ENCODE measurements around the gene UQCRQ.

The UQCRQ gene

DNA sequence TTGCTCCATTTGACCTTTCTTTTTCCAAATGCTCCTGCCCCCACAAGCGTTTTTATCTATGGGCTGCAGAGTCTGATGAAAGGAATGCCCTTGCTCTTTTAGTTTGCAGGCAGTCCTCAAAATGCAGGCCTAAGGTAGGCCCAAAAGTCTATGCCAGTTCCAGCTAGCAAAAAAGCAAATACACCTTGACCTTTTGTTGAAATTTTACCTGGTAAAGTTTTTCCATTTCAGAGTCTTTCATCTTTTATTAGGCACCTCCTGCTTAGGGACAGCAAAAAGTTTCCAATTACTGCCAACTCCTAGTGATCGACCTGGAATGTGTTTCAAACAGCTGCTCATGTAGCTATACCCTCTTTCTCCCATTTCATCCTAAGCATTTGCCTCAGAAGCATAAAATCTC, 4.4 kb downstream of the UQCRQ start:
- DNase-seq (ENCODE audit: low read depth in 2 of 2) = no peak

DNA sequence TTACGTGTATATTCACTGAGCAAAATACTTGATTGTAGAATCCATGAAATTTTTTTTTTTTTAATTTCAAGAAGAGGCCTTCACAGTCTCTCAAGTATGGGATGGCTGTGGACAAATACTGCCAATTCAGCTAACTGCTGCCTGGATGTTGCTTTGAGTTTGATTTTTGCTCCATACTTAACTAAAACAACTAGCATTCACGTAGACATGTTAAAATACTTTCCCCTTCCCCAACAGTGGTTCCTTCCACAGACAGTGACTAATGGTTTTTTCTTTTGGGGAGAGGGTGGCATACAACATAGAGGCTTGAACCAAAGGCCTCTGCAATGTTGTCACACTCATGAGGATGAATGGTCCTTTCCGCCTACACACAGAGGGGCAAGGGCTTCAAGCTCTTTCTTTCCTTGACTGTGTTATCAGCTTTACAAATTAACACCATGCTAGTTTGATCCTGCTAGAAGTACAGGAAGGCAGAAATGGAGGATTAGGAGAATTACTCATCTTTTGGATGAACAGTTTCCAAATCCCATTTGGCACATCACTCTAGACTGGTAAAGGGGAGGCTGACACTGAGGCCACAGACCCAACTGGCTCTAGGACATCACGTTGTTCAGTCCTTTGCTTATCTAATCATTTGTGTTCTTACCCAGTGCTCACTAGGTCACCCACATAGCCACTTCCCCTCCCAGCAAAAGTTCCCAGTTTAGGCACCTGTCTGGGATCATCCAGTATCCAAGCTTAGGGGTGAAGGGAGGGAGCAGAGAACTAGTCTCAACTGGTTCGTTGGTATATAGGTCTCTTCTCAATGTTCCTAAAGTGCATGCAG, 5.2 kb downstream of the UQCRQ start:
- no peak for DNase-seq (ENCODE audit: low read depth in 2 of 2)

DNA sequence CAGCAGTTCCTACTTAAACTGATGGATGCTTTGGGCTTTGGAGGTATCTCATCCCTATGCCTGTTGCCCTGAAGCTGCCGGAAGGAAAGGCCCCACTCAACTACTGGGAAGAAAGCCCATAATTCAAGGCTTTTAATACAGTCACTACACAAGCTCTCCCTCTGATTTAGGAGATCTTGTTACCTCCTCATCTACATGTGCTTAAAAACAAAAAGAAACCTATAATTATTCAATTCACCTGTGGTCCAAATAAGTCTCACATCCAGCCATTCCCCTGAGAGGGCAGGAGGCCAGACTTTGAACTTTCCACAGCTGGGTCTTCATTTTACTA, 6.3 kb downstream of the UQCRQ start:
- no peak for DNase-seq (ENCODE audit: low read depth in 2 of 2)

DNA sequence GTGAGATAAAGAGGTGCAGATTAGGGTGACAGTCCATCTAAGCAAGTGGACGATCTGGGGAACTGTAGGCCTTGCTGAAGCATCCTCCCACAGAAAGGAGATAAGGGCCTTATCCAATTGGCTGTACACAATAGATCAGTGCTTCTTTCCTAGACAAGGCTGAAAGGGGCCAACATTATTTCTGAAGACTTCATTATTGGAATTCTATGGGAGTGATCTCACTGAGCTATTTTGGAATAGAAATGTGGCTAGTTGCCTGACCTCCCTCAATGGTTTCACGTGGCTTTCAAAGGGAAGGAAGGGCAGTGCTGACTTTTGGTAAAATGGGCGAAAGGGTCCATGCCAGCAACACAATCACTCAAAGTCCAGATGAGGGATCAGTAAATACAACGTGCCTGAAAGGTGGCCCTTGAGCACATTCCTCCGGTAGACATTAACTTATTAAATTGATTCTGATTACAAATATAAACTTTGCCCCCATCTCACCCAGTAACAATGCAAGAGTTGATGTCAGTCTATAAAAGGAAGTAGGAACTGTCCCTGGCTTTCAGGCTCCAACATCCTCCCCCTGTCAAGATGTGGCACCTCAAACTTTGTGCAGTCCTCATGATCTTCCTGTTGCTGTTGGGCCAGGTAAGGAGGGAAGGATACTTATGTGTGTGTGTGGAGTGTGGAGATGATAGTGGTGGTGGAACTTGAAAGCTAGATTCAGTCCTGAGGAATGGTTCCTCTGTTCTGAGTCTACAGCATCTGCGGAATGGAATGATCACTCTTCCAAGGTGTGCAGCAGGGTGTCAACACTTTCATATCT, 6.9 kb downstream of the UQCRQ start, which contains the start of gene LEAP2:
Gene LEAP2, plus strand, starts transcription at position 550 of the 811 bp plus-strand sequence. Its CDS starts 27 bp downstream, at position 577.
- no peak for DNase-seq (ENCODE audit: low read depth in 2 of 2)

DNA sequence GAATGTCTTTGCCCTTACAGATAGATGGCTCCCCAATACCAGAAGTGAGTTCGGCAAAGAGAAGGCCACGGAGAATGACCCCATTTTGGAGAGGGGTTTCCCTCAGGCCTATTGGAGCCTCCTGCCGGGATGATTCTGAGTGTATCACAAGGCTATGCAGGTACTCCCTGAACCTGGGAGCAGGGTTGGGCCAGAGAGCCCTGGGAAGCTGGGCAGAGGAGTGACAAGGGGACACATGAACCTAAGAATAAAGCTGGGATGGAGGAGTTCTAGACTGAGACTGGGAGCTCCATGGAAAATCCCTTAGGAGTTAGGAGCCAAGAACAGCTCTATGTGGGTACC, 7.5 kb downstream of the UQCRQ start:
- DNase-seq (ENCODE audit: low read depth in 2 of 2) = no peak

DNA sequence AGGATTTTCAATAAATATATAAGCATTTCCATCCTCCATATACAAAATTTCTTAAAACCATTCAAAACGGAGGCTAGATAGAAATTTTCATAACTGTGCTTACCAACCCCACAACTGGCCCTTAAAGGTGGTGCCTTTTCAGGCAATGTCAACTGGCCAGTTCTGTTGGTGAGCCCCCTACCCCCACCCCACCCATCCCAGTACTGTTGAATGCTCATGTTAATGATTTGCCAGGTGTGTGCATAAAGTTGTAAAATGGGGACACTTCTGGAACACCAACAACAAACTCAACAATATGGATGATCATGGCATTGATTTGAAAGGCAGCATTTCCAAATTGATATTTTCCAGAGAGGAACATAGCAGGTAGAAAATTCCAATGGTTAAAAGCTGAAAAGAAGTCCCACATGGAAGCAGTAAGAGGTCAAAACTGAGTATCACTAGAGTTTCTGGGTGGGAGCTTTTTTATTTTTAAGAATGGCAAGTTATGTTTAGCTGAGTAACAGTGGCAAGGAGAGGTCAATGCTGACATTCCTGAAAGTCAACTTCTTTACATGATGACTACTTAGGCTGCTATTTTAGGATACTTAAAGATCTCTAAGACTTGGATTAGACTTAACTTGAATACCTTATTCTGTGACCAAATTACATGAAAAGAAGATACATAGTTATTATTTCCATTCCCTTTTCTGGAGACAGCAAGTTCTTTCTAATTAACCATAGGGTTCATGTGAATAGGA, 9.7 kb downstream of the UQCRQ start:
- DNase-seq (ENCODE audit: low read depth in 2 of 2) = no peak

DNA sequence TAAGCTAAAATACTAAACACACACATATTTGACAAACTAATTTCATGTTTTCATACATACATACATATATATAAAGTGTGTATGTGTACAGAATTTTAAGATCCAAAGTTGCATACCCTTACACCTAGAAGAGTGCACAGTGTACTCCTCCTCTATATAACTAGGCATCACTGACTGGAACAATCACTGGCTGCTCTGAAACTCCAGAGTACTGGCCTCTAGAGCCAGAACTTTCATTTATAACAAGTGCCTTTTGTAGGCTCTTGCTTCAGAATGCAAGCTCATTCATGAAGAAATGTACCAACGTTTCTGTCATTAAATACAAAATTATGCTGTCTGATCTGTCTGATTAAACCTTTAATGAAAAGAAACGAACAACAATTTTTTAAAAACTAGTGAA, 11.0 kb downstream of the UQCRQ start:
- DNase-seq (ENCODE audit: low read depth in 2 of 2) = no peak

DNA sequence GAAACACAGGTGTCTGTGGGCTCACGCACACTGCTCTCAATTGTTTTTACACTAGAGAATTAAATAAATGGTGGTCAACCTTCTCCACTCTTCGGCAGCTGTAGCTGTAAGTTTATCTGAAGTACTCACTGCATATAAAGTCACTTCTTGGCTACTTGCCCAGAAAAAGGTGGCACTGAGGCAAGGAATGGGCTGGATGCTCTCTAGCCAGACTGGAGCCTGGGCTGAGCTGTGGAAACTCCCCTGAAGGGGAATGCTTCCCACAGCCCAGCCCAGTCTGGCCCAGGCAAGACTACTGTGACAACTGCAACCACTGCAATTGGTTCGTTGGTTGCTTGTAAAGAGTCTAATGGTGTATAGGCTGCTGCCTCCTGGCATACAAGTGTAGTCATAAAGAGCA, 11.5 kb downstream of the UQCRQ start:
- no peak for DNase-seq (ENCODE audit: low read depth in 2 of 2)

DNA sequence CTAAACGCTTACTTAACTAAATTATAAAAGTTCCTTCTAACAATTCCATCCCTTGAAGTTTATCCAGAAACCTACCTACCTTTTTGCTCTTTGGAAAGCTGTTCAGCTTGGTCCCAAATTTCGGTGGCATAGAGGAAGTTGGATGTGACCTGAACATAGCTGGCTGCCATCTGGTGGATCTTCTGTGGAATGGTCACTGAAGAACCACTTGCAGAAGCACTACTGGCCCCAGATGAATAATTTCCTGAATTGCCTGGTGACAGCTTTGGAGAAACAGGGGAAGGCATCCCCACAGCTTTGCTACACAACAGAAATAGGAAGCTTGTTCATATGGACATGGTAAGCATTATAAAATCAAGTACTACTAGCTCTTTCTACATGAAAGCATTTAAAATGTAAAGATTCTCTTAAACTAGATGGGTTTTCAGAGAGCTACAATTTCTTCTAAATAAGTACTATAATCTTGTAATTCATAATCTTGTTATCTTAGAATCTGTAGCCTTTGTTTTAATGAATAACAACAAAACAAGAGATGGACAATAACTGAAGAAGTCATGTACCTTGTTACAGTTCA, 16.9 kb downstream of the UQCRQ start:
- no peak for DNase-seq (ENCODE audit: low read depth in 2 of 2)

DNA sequence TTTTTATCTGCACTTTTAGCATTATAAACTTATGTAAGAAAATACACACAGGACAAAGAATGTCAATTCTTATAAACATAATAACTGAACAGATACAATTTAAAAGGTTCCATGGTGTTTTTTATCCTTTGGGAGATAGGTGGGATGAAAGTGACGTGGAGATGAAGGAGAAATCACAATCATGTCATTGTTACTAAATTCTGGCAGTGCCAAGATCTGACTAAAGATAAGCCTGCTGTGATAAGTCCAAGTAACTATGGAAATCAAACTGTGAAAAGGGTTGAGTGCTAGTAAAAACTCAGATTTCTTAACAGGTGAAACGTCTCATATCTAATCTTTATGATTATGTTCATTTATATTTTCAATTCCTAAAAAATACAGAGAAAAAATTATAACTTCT, 18.1 kb downstream of the UQCRQ start:
- DNase-seq (ENCODE audit: low read depth in 2 of 2) = no peak

DNA sequence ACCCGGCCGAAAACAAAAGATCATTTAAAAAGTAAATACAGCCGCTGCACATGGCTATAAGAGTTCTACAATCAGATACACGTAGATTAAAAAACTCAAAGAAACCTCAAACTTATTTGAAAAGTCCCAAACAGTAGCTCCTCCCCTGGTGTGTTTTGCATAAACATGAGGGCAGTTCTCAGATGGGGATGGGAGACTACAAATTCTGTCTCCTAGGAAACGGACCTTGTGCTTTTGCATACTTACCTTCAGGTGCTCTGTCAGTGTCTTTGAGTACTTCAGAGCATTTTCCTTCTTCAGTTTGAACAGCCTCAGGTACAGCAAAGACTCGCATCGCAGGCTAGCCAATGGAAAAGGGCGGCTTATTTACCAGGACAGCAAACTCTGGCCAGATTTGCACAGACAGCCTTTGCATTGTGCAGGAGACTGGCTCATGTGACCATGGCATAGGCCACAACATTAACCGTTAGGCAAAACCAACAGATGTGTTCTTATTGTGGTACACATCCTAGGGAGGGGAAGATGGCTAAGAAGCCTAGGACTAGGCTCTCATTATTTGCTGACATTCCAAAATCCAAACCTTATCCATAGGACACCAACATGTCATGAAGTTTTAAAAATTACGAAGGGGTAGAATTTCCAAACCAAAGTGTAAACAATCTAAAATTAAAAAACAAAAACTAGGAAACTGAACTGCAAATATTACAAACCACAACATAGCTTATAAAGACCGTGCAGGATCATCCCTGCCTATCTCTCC, 19.8 kb downstream of the UQCRQ start:
- no peak for DNase-seq (ENCODE audit: low read depth in 2 of 2)

DNA sequence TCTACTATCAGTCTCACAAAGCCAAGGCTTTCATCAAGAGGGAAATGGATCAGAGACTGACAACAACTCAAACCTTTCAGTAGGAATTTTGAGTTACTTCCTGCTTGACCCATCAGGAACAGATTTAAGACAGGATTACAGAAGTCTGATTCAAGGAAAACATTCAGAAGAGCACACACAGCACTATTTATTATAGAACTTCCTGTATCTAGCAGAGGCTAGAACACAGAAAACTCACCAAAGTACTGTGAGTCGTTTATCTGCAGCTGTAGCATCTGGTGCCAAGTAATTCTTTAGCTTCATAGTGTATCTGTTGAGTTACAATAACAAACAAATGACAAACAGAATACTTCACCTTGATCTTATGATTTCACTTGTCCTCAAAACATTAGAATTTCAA, 20.8 kb downstream of the UQCRQ start:
- no peak for DNase-seq (ENCODE audit: low read depth in 2 of 2)

DNA sequence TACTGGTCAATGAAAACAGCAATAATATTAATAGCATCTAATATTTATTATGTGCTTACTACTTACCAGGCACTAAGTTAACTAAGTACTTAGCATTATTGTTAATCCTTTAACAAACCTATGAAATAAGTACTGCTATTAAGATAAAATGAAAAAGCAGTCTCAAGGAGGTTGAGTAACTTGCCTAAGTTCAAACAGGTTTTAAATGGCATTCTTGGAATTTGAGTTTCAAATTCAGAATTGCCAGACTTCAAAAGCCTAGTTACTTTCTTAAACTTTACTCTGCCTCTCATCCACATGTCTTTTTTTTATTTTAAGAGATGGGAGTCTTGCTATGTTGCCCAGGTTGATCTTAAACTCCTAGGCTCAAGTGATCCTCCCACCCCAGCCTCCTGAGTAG, 23.1 kb downstream of the UQCRQ start:
- DNase-seq (ENCODE audit: low read depth in 2 of 2) = no peak

DNA sequence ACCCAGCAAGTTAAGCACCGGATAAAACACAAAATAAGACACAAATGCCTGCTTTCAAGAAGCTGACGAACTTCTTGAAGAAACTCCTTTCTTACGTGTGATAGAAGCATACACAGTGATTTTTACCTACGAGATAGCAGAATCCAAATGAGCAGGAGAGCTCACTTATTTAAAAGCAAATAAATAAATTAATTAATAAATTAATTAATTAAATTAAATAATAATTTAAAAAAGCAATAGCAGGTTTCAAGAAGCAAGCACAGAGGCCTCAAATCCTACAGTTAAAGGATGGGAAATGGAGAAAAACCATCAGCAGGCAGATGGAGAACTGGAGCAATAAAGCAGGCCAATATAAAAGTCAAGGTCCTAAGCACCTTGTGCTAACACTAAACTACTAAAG, 24.4 kb downstream of the UQCRQ start:
- DNase-seq (ENCODE audit: low read depth in 2 of 2) = no peak

DNA sequence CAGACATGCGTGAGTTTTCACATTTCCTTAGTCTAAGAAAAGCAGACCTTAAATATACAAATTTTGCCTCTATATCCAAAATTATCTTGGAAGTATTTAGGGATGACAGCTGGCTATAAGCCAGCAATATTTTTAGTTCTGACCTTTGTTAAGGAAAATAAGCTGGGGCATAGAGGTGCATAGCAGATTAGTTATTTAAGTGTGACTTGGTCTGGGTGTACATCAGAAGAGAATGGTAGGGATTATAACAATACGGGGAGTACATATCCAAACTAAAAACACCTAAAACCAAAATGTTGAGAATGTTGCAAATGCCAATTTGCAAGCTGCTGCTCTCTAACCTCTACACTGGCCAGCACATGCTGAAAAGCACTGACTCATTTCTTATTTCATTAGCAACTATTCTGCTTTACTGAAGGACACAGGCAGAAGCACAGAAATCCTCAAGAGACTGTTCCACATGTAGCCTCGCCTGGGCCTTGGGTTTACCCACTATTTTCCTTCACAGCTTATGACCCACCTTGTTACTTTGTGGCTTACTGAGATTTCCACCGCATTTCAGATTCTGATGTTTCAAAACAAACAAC, 29.4 kb downstream of the UQCRQ start:
- no peak for DNase-seq (ENCODE audit: low read depth in 2 of 2)

DNA sequence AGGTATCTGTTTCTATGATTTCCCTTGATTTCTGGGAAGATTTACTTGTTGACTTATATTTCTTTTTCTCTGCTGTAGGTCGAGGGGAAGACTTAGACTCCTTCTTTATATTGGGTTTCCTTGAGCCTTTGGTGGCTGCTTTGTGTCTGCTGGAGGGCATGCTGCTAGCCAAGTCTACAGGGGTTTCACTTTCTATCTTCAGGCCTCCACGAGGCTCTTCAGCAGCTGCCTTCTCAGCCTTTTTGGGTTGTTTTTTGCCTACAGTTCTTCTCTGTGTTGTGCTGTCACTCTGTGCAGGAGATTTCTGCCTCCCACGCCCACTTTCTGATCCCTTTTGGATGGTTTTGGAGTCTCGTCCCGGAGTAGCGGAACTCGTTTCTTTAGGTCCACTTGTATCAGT, 30.2 kb downstream of the UQCRQ start:
- no peak for DNase-seq (ENCODE audit: low read depth in 2 of 2)

DNA sequence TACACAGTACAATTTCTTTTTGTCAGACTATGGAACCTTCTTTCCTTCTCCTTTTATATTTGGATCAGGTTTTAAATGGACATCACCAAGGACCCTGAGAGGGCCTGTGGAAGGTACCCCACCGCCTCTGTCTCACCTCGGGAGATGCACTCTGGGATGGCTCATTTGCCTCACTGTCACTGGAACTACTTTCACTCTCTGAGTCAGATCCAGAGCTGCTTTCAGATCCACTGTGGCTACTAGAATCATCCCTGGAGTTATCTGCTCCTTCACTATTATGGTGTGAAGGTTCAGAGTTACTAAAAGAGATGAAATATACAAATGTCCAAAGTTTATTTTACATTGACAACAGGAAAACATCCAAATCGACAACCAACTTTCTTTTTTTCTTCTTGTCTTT, 31.7 kb downstream of the UQCRQ start:
- no peak for DNase-seq (ENCODE audit: low read depth in 2 of 2)

DNA sequence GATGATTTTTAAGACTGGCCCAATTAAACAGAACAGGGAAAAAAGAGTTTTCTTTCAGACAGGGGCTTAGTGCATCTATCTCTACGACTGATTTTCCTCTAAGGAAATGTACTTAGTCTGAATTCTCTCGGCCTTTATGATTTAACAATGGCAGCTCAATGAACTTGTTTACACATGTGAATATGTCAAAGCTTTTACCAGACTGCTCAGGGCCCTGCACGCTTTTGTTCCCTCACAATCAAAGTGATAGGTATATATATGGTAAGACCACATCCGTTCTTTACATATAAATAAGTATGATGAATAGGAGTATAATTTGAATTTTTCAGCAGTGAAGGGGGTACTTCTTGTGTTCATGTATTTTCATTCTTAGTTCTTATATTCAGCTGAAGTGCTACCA, 34.6 kb downstream of the UQCRQ start:
- DNase-seq (ENCODE audit: low read depth in 2 of 2) = no peak

DNA sequence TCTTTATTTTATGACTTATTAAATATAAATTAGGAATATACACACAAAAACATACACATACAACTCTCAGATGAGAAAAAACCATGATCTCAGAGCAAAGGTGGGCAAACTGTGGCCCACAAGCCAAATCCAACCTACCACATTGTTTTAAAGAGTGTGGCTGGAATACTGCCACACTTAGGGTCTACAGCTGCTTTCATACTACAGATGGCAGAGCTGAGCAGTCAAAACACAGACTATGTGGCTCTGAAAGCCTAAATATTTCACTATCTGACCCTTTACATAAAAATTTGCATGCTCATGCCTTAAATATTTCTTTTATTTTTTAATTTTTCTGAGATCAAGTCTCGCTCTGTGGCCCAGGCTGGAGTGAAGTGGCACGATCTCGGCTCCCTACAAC, 35.3 kb downstream of the UQCRQ start:
- DNase-seq (ENCODE audit: low read depth in 2 of 2) = no peak

DNA sequence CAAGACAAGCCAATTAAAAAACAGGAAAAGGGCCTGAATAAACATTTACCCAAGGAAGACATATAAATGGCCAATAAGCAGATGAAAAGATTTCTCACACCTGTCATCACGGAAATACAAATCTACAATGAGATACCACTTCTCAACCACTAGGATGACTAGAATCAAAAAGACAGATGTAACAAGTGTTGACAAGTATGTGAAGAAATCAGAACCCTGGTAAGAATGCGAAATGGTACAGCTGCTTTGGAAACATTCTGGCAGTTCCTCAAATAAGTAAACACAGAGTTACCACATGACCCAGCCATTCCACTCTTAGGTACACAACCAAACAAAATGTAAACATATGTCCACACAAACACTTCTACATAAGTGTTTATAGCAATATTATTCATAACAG, 39.5 kb downstream of the UQCRQ start:
- no peak for DNase-seq (ENCODE audit: low read depth in 2 of 2)

DNA sequence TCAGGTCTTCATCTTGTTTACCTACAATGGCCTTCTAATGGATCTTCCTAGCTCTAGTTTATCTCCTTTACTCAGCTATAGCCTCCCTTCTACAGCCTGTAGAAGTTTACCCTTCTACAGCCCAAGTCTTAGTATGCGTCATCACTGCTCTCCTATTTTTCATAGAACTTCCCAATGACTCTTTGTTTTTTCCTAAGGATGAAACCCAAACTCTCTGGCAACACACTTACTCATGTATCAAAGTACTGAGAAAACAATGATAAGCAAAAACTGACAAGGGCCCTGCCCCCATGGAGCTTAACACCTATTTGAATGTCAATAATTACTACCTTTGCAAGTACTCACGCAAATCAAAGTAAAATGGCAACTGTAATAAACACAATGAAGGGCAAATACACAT, 40.7 kb downstream of the UQCRQ start:
- DNase-seq (ENCODE audit: low read depth in 2 of 2) = no peak

Measured in stimulated activated CD8-positive, alpha-beta memory T cell treated with anti-CD3 and anti-CD28 coated beads, Interleukin-15, amount 100 ng/mL, for 4 hours (primary cell).